Putamen (tissue), 1 donor: ENCODE data around the gene SPP1.
"Not testable (repeated sequence)": the region's sequence is repeated elsewhere in the genome, so short reads cannot be mapped to it uniquely, and the experiment has no call there.

ENCODE experiments used
- DNase-seq: peaks from one replicate; pipeline ENCODE4 v3.0.0-alpha.2; 2016; ENCODE audit warnings: low spot score

SPP1 gene

GRCh38 chr4:87975466-87975865, at the start of gene SPP1:
Gene SPP1 (plus strand): TSS chr4:87975714. CDS start chr4:87976896, 1,182 bp downstream.
- DNase-seq: peak; percentile 88

GRCh38 chr4:87926554-87927098, 48.9 kb upstream of the SPP1 start:
- DNase-seq: no peak

DNA sequence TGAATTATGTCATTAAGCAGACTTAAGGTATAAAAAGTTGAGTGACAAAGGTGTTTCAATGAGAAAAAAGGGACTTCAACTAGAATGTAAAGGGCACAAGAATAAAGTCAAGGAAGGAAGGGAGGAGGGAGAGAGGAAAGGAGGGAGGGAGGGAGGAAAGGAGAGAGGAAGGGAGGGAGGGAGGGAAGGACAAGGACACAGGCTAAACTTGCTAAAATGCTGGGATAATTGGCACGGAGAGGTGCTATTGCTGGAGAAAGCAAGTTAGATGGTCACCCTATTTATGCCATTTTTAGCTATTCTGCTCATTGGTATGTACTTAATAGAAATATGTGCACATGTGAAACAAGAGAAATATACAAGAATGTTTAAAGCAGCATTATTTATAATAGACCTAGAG, 44.9 kb upstream of the SPP1 start:
- no peak for DNase-seq

- no peak for DNase-seq
Measured at GRCh38 chr4:87931932-87932331, 43.6 kb upstream of the SPP1 start.

GRCh38 chr4:87932718-87933141, 42.8 kb upstream of the SPP1 start:
- DNase-seq: no peak

DNA sequence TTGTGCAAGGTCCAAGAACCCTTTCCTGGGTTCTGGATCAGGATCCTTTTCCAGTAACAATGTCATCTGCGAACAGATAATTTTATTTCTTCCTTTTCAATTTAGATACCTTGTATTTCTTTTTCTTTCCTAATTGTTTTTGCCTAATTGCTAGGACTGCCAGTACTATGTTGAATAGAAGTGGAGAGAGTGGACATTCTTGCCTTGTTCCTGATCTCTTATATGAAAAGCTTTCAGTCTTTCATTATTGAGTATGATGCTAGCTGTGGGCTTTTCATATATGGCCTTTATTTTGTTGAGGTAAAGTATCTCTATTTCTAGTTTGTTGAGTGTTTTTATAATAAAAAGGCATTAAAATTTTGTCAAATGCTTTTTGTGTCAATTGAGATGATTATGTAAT, 42.2 kb upstream of the SPP1 start:
- no peak for DNase-seq

- DNase-seq: no peak
Measured at GRCh38 chr4:87934157-87934704, 41.3 kb upstream of the SPP1 start.

DNA sequence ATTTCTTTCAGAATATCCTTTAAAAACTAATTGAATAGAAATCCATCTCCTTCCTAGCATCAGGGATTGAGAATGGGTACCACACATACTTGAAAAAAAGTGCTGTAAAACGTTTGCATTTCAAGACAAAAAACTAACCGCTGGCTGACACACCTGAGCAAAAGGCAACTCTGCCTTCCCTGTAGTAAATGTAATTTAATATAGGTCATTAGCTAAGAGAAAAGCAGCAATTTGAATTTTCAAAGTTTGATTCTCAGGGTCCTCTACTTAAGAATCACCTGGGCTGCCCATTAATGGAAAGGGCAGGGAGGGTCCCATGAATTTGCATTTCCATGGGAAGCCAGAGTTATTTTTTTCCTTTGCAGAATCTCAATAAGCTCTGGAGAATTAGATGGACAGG, 40.5 kb upstream of the SPP1 start:
- no peak for DNase-seq

GRCh38 chr4:87935954-87936353, 39.6 kb upstream of the SPP1 start:
- DNase-seq: not testable (repeated sequence)

GRCh38 chr4:87937523-87937922, 38.0 kb upstream of the SPP1 start:
- DNase-seq: no peak

- no peak for DNase-seq
Measured at GRCh38 chr4:87938746-87939145, 36.8 kb upstream of the SPP1 start.

GRCh38 chr4:87939978-87940690, 35.4 kb upstream of the SPP1 start:
- DNase-seq: no peak

- not testable (repeated sequence) for DNase-seq
Measured at GRCh38 chr4:87940809-87941208, 34.7 kb upstream of the SPP1 start.

DNA sequence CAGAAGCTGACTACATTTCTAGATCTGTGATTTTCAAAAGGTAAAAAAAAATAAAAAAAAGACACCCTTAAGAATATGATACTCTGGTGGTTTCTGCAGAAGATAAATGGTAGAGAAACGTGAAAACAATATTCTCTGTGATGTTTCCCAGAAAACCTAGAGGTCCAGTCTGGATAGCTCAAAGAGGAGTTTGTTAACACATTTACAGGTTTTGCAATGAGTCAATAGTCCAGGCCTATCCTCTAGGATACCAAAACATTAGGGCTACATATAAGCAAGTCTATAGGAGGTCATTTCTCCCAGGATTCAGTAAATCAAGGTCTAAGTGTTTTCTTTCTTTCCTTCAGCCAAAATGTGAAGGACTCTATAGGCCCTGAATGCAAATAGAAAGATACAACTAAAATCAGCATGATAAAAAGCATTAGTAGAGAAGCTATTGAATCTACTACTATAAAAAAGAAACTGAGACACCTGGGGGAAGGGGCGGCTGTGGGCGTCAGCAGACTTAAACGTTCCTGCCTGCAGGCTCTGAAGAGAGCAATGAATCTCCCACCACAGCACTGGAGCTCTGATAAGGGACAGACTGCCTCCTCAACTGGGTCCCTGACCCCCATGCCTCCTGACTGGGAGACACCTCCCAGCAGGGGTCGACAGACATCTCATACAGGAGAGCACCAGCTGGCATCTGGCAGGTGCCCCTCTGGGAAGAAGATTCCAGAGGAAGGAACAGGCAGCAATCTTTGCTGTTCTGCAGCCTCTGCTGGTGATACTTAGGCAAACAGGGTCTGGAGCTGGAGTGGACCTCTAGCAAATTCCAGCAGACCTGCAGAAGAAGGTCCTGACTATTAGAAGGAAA, 33.7 kb upstream of the SPP1 start:
- no peak for DNase-seq

DNA sequence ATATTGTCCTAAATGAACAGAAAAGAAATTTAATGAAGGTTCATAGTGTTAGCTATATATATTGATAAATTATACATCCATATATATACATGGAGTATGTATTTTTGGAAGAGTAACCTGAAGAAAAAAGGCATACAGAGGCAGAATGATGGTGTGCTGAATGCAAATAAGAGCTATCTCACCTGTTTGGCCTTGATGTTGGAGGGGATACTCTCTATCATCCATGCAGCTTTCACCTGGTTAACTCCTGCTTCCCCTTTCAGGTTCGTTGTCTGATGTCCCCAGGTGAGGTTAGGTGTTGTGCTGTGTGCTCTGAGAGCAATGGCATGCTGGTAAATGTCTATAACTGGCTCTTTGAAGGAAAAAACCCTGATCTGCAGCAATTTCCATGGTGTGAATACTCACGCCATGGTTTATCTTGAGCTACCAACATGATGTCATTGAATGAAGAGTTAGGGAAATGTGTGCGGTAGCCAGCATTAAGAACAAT, 31.8 kb upstream of the SPP1 start:
- no peak for DNase-seq

DNA sequence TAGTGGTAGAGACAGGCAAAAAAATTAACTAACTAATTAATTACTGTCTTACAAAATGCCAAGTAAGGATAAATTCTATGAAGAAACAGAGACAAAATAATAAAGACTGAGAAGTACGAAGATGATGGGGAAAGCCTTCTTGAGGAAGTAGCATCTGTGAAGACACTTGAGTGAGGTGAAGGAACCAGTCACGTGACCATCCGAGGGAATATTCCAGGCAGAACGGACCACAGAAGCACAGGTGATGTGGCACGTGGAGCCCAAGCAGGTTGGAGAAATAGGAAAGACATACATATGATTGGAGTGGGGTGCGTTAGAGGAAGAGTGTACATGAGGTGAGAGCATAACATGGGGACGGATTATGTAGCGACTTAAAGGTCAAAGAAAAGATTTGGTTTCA, 30.5 kb upstream of the SPP1 start:
- no peak for DNase-seq

DNA sequence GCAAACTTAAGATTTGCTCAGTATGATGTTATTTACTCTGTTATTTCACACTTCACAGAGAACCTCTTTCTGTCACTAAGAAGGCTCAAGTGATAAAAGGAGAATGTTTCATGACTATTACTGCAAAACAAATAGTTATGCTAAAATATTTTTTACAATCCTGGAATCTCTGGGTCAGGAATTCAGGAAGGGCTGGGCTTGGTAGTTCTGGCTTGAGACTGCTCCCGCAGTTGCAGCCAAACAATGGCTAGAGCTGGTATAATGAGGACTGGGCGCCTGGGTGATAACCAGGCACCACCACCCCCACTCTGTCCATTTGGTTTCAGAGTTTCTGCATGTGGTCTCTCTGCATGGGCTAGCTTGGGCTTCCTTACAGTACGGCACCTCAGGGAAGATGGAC, 28.7 kb upstream of the SPP1 start:
- no peak for DNase-seq

- DNase-seq: no peak
Measured at GRCh38 chr4:87947381-87948160, 27.9 kb upstream of the SPP1 start.

GRCh38 chr4:87949961-87950360, 25.6 kb upstream of the SPP1 start:
- no peak for DNase-seq

GRCh38 chr4:87950493-87950892, 25.0 kb upstream of the SPP1 start:
- DNase-seq: no peak

GRCh38 chr4:87950936-87951511, 24.5 kb upstream of the SPP1 start:
- DNase-seq: no peak
